NCI-H146 treated with DMSO at 0.1 percent for 48 hours (cell line): Measurements from ENCODE around the gene SLC38A10.

Experiments used
- DNase-seq: peaks from one replicate; lab custom pipeline; 2025; ENCODE audit not compliant: unreplicated experiment; lab: John Stamatoyannopoulos, UW

Gene SLC38A10

DNA sequence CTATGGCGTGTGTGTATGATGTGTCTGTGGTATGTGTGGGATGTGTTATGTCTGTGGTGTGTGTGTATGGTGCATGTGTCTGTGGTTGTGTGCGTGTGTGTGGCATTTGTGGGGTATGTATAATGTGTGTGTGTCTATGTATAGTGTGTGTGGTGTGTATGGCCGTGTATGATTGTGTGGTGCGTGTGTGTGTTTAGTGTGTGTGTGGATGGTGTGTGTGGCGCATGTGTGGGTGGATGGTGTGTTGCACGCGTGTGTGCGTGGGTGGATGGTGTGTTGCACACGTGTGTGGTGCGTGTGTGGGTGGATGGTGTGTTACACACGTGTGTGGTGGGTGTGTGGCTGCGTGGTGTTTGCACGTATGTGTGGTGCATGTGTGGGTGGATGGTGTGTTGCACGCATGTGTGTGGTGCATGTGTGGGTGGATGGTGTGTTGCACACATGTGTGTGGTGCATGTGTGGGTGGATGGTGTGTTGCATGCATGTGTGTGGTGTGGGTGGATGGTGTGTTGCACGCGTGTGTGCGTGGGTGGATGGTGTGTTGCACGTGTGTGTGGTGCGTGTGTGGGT, 5.6 kb upstream of the SLC38A10 start:
- no peak for DNase-seq

DNA sequence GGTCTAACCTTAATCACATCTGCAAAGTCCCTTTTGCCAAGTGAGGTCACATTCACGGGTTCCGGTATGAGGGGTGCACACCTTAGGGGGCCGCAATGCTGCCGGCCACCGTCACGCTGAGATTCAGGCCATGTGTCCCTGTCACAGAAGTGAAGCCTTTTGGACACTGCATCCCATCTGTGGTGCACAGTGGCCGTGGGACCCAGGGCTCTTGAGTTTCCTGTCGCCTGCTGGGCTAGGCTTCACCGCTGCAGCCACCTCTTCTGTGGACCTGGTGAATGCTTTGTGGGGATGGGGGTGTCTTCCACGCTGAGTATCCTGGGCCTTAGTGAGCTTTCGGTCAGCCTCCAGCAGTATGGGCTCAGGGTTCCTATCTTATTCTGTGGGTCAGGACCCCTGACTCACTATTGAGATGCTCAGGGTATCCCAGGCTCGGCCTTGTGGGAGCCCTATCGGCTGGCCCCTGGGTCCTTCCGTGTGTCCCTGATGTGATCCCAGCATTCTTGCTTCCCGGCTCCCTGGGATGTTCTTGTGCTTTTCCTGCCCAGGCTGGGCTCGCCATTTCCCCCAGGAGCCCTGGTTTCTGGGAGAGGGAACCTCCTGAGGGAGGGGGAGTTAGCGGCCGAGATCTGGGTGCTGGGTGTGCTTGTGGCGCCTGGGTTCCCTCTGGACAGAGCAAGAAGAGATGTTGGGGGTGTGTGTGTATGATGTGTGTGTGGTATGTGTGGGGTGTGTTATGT, 4.9 kb upstream of the SLC38A10 start:
- DNase-seq = no peak

DNA sequence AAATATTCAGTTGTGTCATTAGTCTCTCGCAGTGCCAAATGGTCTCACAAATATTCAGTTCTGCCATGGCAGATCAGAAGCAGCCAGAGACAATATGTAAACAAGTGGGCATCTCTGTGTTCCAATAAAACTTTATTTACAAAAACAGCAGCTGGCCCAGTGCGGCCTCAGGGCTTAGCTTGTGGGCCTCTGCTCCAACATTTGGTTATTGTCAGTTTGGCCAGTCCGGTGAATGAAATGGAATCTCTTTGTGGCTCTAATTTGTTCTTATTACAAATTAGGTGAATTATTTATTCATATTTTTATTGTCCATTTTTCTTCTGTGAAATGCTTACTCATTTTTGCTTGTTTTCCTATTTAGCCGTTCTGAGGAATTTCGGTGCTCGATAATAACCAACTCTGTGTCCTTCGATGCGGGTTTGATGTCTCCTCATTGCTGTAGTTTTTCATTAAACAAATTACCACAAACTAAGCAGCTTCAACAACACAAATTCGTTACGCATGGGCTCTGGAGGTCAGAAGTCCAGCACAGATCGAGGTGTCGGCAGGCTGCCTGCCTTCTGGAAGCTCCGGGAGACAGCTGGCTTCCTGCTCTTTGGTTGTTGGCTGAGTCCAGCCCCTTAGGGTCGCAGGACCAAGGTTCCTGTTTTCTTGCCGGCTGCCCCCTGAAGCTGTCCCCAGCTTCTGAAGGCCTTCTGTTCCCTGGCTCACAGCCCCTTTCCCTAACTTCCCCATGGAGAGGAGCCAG, 4.1 kb upstream of the SLC38A10 start:
- DNase-seq = no peak

DNA sequence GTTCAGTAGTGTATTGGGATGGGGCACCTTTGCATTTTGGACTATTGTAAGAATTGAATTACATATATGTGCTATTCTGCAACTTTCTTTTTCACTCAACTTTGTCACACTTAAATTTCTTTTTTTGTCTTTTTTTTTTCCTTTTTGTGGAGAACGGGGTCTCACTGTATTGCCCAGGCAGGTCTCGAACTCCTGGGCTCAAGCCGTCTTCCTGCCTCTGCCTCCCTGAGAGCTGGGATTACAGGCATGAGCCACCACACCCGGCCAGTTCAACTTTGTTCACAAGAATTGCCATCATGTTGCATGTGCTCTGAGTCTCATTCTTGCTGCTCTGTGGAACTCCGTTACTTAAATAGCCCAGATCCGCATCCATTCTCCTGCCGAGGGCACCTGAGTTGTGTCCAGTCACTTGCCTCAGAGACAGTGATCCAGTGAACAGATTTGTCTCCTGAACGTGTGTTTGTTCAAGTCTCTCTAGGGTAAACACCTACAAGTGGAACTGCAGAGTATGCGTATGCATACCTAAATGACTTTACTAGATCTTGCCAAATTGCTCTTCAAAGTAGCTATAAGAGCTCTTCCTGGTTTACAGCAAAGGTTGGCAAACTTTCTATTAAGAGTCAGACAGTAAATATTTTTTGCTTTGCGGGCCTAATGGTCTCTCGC, 3.4 kb upstream of the SLC38A10 start:
- no peak for DNase-seq

DNA sequence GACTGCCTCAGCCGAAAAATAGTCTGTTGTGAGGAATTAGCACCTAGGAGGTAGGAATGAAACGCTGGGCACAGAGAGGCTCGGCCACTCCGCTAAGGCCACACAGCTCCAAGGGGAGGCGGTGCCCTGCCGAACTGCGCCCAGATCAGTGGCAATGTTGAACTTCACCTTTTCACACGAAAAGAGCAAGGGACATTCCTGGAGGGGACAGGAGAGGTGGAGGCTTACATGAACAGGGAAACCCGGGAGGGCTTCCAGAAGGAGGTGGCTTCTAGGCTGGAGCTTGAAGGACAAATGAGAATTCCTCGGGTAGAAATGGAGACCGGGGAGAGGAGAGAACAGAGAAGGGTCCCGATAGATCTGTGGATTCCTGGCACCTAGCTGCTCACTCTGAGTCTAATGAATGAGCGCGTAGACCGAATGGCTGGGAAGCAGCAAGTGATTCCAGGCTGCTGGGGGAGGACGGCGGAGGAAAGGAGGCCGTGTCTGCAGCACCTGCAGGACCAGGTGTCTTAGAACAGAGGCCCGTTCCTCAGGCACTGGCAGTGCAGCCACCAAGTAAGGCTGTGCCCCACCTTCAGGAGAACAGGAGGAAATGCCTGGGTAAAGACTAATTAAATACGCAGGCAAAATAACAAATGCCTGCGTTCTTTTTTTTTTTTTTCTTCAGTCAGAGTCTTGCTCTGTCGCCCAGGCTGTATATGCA, 722 bp upstream of the SLC38A10 start:
- DNase-seq = peak; percentile 45

DNA sequence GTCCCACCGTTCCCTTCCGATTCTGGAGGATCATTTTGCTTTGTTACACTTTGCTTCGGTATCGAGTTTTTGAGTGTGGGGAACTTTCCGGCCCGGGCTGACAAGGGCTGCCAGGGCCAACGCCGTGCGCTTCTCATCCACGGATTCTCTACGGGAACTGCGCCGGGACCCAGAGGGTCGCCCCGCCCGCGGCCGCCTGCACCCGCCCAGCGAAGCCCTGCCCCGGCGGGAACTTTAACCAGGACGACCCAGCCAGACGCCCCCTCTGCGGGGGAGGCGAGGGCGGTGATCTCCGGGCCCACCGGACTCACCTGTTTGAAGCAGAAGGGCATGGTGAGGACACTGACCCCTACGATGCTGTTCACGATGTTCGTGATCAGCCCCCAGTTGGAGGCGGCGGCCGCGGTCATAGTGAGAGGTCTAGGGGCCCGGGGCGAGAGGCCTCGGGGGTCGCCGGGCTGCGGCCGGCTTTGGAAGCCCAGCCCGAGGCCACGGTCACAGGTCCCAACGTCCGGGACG, 536 bp downstream of the SLC38A10 start:
- no peak for DNase-seq

DNA sequence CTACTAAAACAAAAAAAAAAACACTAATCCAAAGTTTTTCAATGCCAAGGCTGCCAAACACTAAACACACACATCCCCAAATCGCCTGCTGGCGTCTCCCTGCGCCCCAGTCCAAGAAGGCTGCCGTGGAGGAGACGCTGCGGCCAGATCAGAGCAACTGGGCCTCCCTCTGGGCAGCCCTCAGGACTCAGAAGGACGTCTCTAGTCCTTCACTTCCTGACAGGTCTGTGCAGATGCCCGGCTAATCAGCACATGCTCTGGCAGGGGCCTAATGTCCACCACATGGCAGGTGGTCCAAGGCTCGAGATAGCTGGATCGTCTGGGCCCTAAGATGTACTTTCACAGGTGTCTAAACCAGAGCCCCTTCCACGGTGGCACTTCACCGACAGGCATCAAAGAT, 2.7 kb downstream of the SLC38A10 start:
- no peak for DNase-seq

DNA sequence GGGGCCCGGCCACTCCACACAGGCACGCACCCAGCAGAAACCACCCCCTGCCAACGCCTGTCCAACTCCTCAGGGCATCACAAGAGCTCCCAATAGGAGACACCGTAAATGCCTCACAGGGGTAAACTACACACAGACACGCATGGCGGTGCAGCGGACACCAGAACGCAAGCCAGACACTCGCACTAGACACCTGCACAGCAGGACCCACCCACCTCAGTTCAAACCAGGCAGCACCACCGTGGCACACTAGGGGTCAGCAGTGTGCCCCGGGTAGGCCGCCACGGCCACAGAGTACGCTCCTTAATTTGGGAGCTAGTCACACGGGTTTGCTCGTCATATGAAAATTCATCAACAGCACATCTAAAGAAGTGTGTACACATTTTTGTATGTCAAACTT, 3.4 kb downstream of the SLC38A10 start:
- no peak for DNase-seq

DNA sequence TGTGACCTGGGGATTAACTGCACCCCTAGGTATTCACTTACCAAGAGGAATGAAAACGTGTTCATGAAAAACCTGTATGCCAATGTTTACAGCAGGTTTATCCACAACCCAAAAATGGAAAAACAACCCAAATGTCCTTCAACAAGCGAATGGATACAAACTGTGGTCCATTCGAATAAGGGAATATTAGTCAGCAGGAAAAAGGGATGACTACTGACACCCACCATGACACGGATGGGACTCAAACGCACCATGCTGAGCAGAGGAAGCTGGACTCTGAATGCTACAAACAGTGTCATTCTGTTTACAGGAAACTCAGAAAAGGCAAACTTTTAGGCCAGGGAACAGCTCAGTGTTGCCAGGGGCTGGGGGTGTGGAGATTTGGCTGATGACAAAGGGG, 4.9 kb downstream of the SLC38A10 start:
- no peak for DNase-seq

DNA sequence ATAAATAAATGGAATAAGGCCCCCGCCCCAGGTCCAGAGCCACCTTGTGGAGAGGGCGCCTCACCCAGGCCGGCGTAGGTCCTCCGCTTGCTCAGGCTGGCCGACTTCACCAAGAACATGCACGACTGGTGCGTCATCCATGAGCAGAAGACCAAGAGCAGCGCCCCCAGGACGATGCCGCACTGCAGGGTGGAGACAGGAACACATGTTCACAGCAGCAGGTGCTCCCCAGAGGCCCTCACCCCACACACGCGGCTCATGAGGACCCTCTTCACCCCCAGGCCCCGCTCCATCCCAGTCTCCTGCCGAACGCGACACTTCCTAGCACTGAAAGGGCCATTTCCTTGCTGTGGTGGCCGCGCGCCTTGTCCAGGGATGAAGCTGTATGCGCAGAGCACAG, 5.5 kb downstream of the SLC38A10 start:
- no peak for DNase-seq

DNA sequence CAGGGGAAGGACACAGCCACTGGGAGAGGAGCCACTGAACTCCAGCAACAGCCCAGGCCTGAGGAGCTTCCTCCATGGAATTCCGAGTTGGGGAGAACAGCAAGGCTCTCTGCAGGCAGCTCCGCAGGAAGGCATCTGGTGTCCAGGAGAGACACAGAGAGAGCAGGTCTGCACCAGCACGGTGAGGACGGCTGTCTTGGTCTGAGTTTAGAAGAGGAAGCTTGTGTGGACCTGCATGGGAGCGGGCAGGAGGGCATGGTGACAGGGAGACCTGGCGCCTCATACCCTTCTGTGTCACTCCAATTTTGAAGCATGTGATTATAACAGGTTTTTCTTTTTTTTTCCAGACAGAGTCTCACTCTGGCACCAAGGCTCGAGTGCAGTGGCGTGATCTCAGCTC, 6.4 kb downstream of the SLC38A10 start:
- DNase-seq = no peak

DNA sequence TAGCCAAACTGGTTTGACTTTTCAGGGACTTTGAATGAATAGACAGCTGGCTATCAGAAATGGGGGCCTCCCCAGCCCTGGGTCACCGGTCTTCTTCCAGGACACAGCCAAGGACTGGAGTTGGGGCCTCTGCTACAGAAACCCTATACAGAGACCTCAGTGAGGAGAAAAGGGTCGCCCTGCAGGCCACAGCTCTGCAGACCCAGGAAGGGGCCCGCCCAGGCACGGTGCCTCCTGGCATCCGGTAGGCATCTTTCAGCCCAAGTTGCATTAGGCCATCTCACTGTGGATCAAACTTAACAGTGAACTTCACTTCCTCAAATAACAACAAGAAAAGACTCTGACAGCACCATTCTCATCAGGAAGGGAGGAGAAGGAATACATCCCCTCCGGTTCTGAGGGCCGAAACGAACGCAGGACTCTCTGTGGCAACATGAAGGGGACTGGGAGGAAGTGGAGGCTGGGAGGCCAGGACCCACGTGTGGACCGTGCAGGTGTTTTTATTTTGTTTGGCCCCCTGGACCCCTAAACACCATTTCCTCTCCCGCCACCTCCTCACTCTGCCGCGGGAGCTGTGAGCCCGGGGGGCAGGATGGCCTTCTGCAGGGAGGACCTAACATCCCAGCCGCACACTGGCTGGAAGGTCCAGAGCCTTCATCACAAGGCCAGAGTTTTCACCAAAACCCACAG, 7.2 kb downstream of the SLC38A10 start:
- no peak for DNase-seq

DNA sequence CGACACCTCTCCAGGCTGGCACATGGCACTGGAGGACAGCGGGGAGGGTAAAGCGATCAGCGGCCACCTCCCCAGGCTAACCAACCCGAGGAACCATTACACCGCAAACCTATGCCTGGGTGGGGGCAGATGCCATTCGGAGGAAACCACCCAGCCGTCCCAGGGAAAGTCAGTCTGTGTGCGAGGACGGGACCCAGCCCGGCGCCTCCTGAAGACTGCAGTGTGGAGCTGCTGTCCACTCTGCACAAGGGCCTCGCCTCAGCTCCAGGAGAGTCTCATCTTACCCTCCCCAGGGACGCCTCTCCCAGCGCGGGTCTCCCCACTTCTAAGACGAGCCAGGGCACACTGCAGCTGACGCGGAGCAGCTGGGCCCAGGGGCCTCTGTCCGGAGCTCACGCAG, 8.0 kb downstream of the SLC38A10 start:
- DNase-seq = no peak

DNA sequence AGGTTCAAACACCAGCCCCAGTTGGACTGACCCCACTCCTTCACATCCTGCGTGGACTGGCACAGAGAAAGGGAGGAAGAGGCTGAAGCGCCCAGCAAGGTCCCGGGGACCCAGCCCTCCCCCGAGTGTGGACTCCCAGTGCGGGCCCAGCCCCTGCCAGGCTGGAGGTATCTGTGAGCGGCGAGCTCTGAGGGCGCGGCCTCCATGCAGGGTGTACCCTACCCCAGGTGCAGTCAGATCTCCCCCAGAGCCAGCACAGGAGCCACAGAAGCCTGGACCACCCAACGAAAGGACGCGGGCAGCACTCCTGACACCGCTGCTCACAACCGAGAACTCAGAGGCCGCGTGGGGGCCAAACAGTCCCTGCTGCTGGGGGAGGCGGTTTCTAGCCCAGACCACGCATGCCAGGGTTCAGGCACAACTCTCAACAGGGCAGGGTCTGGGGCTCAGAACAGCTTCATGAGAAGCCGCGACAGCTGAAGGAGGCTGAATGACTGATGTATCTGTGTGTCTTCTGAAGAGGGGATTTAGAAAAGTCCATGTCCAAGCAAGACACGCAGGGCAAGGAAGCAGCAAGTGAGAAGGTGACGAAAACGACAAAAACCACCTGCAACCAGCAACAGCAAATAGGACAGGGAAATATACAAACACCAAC, 8.5 kb downstream of the SLC38A10 start:
- no peak for DNase-seq

DNA sequence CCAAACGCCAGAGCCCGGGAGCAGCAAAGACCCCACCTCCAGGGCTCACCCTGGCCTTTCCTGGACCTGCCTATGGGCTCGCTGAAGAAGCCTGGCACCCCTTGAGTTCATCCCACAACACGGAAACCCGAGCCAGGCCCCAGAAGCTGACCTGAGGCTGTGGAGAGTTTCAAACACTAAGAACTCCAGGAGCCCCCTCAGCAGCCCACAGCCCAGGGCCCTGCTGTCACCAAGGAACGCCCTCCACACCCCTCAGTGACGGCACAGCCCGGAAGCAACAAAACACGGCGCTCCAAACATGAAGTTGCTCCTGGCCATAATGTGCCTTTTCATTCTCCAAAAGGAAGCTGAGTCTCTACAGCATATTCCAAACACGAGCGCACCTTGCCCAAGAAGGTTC, 9.2 kb downstream of the SLC38A10 start:
- DNase-seq = no peak

DNA sequence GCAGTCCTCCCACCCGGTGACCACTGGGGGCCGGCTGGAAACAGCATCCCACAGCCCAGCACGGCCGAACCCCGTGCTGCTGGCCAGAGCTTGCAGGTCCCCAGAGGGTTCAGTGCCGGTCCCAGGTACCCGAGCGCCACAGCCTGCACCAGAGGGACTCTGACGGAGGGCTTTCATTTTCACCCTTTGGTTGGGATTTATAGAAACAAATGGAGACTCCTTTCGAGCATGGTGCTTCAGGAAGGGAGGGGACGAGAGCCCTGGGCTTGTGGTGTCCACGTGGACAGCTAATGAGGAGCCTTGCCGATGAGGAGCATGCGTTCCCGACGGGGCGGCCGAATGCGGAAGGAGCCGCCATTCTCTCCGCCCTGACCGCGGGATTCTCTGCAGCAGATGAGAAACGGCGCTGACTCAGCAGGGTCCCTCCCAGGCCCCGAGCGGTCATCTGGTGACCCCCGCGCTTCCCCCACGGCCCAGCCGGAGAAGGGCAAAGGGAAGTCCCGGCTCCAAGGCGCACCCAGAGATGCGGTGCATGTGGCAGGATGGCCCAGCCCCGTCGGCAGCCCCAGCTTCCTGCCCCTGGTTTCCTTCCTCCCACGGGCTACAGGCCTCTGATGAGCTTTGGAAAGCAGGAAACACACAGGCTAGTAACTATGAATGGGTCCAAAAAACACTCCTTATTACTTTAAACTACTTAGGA, 9.8 kb downstream of the SLC38A10 start:
- no peak for DNase-seq

DNA sequence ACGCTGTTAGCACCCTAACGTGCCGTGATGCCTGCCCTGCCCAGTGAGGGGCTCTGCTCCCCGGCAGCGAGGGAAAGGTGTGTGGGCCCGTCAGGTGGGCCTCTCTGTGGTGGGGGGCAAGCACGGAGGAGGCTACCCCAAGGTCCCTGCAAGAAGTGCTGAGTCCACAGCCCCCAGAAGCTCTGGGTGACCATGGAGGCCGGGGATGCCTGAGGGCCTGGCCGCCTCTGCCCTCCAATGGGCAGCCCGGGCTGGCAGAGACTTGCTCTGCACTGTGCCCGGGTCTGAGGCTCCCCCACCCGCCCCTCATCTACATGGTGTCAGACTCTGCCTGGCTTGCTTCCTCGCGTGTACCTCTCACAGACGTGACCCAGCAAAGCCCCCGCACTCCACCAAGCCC, 12.2 kb downstream of the SLC38A10 start:
- no peak for DNase-seq

DNA sequence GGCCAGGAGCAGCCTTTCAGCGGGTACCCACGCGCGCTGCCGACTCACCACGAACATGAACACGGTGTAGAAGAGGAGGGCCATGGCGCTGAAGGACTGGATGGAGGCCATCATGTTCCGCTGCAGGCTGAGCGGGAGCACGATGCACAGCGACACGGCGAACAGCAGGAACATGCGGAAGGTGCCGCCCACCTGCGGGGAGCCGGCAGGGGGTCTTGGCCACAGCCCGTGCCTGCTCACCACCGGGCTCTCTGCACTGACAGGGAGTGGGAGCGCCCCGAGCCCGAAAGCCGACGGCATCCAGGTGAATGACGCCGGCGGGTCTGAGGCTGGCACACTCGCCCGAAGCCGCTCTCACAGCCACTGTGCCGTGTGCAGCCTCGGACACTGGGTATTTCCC, 13.0 kb downstream of the SLC38A10 start:
- no peak for DNase-seq

DNA sequence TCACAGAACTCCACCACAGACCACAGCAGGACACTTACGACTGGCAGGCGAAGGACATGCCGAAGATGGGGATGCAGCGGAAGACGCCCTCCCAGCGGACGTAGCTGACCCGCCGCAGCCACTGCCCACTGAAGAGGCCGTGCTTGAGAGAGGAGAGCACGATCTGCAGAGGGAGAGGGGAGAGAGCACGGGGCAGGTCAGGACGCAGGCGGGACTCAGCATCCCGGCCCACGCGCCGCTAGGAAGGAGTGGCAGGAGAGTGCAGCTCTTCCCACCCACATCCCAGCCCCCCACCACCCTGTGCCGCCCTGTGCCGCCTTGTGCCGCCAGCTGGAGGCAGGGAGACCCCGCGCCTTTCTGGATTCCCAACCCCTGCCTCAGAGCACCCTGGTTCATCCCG, 14.5 kb downstream of the SLC38A10 start:
- no peak for DNase-seq
